ENCODE data around the gene SDR39U1.
A peak's percentile ranks its signal among the peaks of the same experiment; 100 is the strongest.

The SDR39U1 gene

GRCh38 chr14:24428628-24429394 lies 13.8 kb downstream of the SDR39U1 start:
- no peak for DNase-seq

GRCh38 chr14:24427537-24428508 lies 14.8 kb downstream of the SDR39U1 start:
- DNase-seq = no peak

GRCh38 chr14:24426912-24427536 lies 15.6 kb downstream of the SDR39U1 start:
- DNase-seq = peak; percentile 53

GRCh38 chr14:24426150-24426911 lies 16.2 kb downstream of the SDR39U1 start:
- no peak for DNase-seq

- no peak for DNase-seq
Observed at GRCh38 chr14:24425704-24426103, 16.9 kb downstream of the SDR39U1 start.

- DNase-seq = no peak
Observed at GRCh38 chr14:24422694-24423601, 19.6 kb downstream of the SDR39U1 start.

- no peak for DNase-seq
Observed at GRCh38 chr14:24422261-24422660, 20.3 kb downstream of the SDR39U1 start.

- no peak for DNase-seq
Observed at GRCh38 chr14:24418492-24418873, 24.1 kb downstream of the SDR39U1 start.

GRCh38 chr14:24417832-24418491 lies 24.6 kb downstream of the SDR39U1 start:
- DNase-seq = no peak

- no peak for DNase-seq
Observed at GRCh38 chr14:24416932-24417619, 25.5 kb downstream of the SDR39U1 start.

GRCh38 chr14:24416254-24416931 lies 26.2 kb downstream of the SDR39U1 start:
- DNase-seq = no peak

GRCh38 chr14:24415421-24416253 lies 26.9 kb downstream of the SDR39U1 start:
- DNase-seq = no peak

GRCh38 chr14:24414732-24415420 lies 27.7 kb downstream of the SDR39U1 start:
- no peak for DNase-seq

GRCh38 chr14:24414077-24414476 lies 28.5 kb downstream of the SDR39U1 start:
- no peak for DNase-seq

GRCh38 chr14:24411443-24412389 lies 30.9 kb downstream of the SDR39U1 start:
- peak; percentile 37 for DNase-seq

- DNase-seq = no peak
Observed at GRCh38 chr14:24409956-24410355, 32.6 kb downstream of the SDR39U1 start.

GRCh38 chr14:24409192-24409591 lies 33.4 kb downstream of the SDR39U1 start:
- no peak for DNase-seq

Data from NCI-H510A treated with DMSO at 0.1 percent for 48 hours (cell line).